Measurements from ENCODE around the gene MYO7A. TPM values are rescaled to one million over a fixed set of nuclear protein-coding genes. Genes with fewer than 3 reads are reported as not detected.

MYO7A gene
- total RNA-seq (1.4 and 1.6 TPM in 2 replicates), polyA plus RNA-seq (0.25 and 0.48 TPM in 2 replicates)

- Histone ChIP-seq H3K4me3 (peak within 1 kb of the TSS; percentile 29), H3K36me3 (no peaks in the 10 kb centered on the region), H3K27me3 (no peaks in the 10 kb centered on the region), H3K9me3 (ENCODE audit: low read depth) (no peaks in the 10 kb centered on the region), H3K27ac (no peak within 1 kb of the TSS), H3K4me1 (ENCODE audit: low read depth) (peaks cover 6% of the 10 kb centered on the region)
- TF ChIP-seq CTCF (IDR thresholded peaks at IDR 0.05; ENCODE audit: low read depth, low read length): no peak
- peak; percentile 58 to 93 for DNase-seq (ENCODE audit: low read depth in 1 of 2, low spot score in 1 of 2)
Measured at GRCh38 chr11:77127920-77128691, at the start of gene MYO7A. MYO7A (plus strand) TSS chr11:77128246; CDS start chr11:77130635, 2,389 bp downstream.

GRCh38 chr11:77079666-77080065, 48.4 kb upstream of the MYO7A start:
- Histone ChIP-seq H3K27me3 (no peaks in the 10 kb centered on the region), H3K27ac (no peak overlapping the region), H3K9me3 (ENCODE audit: low read depth) (no peaks in the 10 kb centered on the region), H3K4me3 (no peak overlapping the region), H3K36me3 (no peaks in the 10 kb centered on the region), H3K4me1 (ENCODE audit: low read depth) (no peaks in the 10 kb centered on the region)
- no peak for TF ChIP-seq CTCF (IDR thresholded peaks at IDR 0.05; ENCODE audit: low read depth, low read length)
- DNase-seq (ENCODE audit: low read depth in 1 of 2, low spot score in 1 of 2): no peak

- H3K27me3 ChIP-seq: no peaks in the 10 kb centered on the region
- no peak overlapping the region for H3K4me3 ChIP-seq
- peak in 1 of 2 donors; percentile 49 for DNase-seq (ENCODE audit: low read depth in 1 of 2, low spot score in 1 of 2)
- TF ChIP-seq CTCF (IDR thresholded peaks at IDR 0.05; ENCODE audit: low read depth, low read length): no peak
- no peaks in the 10 kb centered on the region for H3K36me3 ChIP-seq
- H3K27ac ChIP-seq: no peak overlapping the region
- no peaks in the 10 kb centered on the region for H3K4me1 ChIP-seq (ENCODE audit: low read depth)
- no peaks in the 10 kb centered on the region for H3K9me3 ChIP-seq (ENCODE audit: low read depth)
Measured at GRCh38 chr11:77080643-77081210, 47.3 kb upstream of the MYO7A start.

- Histone ChIP-seq H3K4me1 (ENCODE audit: low read depth) (no peaks in the 10 kb centered on the region), H3K4me3 (no peak overlapping the region), H3K27me3 (no peaks in the 10 kb centered on the region), H3K36me3 (no peaks in the 10 kb centered on the region), H3K9me3 (ENCODE audit: low read depth) (no peaks in the 10 kb centered on the region), H3K27ac (no peak overlapping the region)
- no peak for DNase-seq (ENCODE audit: low read depth in 1 of 2, low spot score in 1 of 2)
- no peak for TF ChIP-seq CTCF (IDR thresholded peaks at IDR 0.05; ENCODE audit: low read depth, low read length)
Measured at GRCh38 chr11:77081381-77081851, 46.6 kb upstream of the MYO7A start.

GRCh38 chr11:77081976-77082836, 45.8 kb upstream of the MYO7A start:
- no peak for TF ChIP-seq CTCF (IDR thresholded peaks at IDR 0.05; ENCODE audit: low read depth, low read length)
- Histone ChIP-seq H3K4me1 (ENCODE audit: low read depth) (no peaks in the 10 kb centered on the region), H3K4me3 (no peak overlapping the region), H3K9me3 (ENCODE audit: low read depth) (no peaks in the 10 kb centered on the region), H3K27me3 (no peaks in the 10 kb centered on the region), H3K36me3 (no peaks in the 10 kb centered on the region), H3K27ac (no peak overlapping the region)
- DNase-seq (ENCODE audit: low read depth in 1 of 2, low spot score in 1 of 2): no peak

Measured in cardiac muscle cell (in vitro differentiated cells and primary cell).